Activated CD8-positive, alpha-beta T cell treated with anti-CD3 and anti-CD28 coated beads, Interleukin-2, amount 10 ng/mL, durations not matched to agents 7 days and 5 days (primary cell): ENCODE measurements around the gene SAT1. TPM values are rescaled to one million over a fixed set of nuclear protein-coding genes. Genes with fewer than 3 reads are reported as not detected.

ENCODE experiments used
- ATAC-seq: fragments of 150-1000 bp; cut with Tn5 transposase; one replicate; pipeline ENCODE4 v1.10.0; 2021; ENCODE audit warnings: moderate library complexity
- CTCF ChIA-PET: fragments of 350-600 bp; sonication (Branson Sonifier 250); formaldehyde crosslinking; loops from one replicate; lab custom pipeline; 2021; ENCODE audit warnings: antibody characterized with exemption; lab: Charles Lee
- POLR2A ChIA-PET: fragments of 350-600 bp; sonication (Branson Sonifier 250); formaldehyde crosslinking; loops from one replicate; lab custom pipeline; 2021; ENCODE audit warnings: antibody characterized with exemption; lab: Charles Lee
- DNase-seq: peaks from one replicate; pipeline ENCODE4 v3.0.0-alpha.2; 2020
- H3K27ac Mint-ChIP-seq: one replicate; pipeline ENCODE4 v1.8.0; 2021; ENCODE audit warnings: mild to moderate bottlenecking, mixed read lengths
- H3K27me3 Mint-ChIP-seq: one replicate; pipeline ENCODE4 v1.8.0; 2021; ENCODE audit warnings: low read depth, mixed read lengths
- H3K36me3 Mint-ChIP-seq: one replicate; pipeline ENCODE4 v1.8.0; 2021; ENCODE audit warnings: low read depth, mixed read lengths
- H3K4me1 Mint-ChIP-seq: one replicate; pipeline ENCODE4 v1.8.0; 2021; ENCODE audit warnings: low read depth, mixed read lengths
- H3K4me3 Mint-ChIP-seq: one replicate; pipeline ENCODE4 v1.8.0; 2021; ENCODE audit warnings: mild to moderate bottlenecking, mixed read lengths
- H3K9me3 Mint-ChIP-seq: one replicate; pipeline ENCODE4 v1.8.0; 2022; ENCODE audit warnings: mixed read lengths; ENCODE audit not compliant: insufficient read depth
- total RNA-seq, 2 experiments: library from RNA; stranded (reverse); gene quantifications; one replicate each; pipeline ENCODE4 v1.2.3, GENCODE V29; 2021

The SAT1 gene
- total RNA-seq, 2 experiments from 2014 or later = 83.4 to 87.5 TPM

GRCh38 chrX:23790155-23790497 is 7.2 kb downstream of the SAT1 start:
- Mint-ChIP-seq H3K27me3 (no peaks in the 10 kb centered on the region), H3K9me3 (no peaks in the 10 kb centered on the region), H3K27ac (no peak overlapping the region), H3K4me3 (no peak overlapping the region), H3K36me3 (peaks cover 10% of the 10 kb centered on the region), H3K4me1 (peaks cover 10% of the 10 kb centered on the region)
- ATAC-seq (no peak), DNase-seq (no peak)
- POLR2A ChIA-PET = no interaction called here
- CTCF ChIA-PET = interaction anchor here (2.5 kb wide), 1 partner anchor 112 kb away, joined by 11 read pairs; no protein-coding TSS in a partner anchor

- DNase-seq = no peak
- ATAC-seq = no peak
- Mint-ChIP-seq H3K27me3 (no peaks in the 10 kb centered on the region), H3K9me3 (no peaks in the 10 kb centered on the region), H3K4me1 (peaks cover 2% of the 10 kb centered on the region), H3K4me3 (no peak overlapping the region), H3K36me3 (no peaks in the 10 kb centered on the region), H3K27ac (no peak overlapping the region)
- CTCF ChIA-PET = interaction anchor here (0.6 to 1.1 kb wide), 3 partner anchors 10 to 109 kb away, joined by 3 to 4 read pairs (median 3); partner anchors contain the start of gene SAT1
- POLR2A ChIA-PET = interaction anchor here (1.2 kb wide), 1 partner anchor 10 kb away, joined by 5 read pairs; the partner anchor contains the start of gene SAT1
Measured at GRCh38 chrX:23792861-23793553, 10.0 kb downstream of the SAT1 start.

GRCh38 chrX:23795221-23795620 is 12.2 kb downstream of the SAT1 start:
- no peak overlapping the region for H3K4me3 Mint-ChIP-seq
- H3K27ac Mint-ChIP-seq = no peak overlapping the region
- no peaks in the 10 kb centered on the region for H3K27me3 Mint-ChIP-seq
- ChIA-PET POLR2A (no interaction called here), CTCF (interaction anchor here (1.5 kb wide), 1 partner anchor 107 kb away, joined by 5 read pairs; no protein-coding TSS in a partner anchor)
- no peaks in the 10 kb centered on the region for H3K36me3 Mint-ChIP-seq
- DNase-seq (no peak), ATAC-seq (no peak)
- no peaks in the 10 kb centered on the region for H3K9me3 Mint-ChIP-seq
- no peaks in the 10 kb centered on the region for H3K4me1 Mint-ChIP-seq

GRCh38 chrX:23797371-23798128 is 14.6 kb downstream of the SAT1 start:
- DNase-seq (no peak), ATAC-seq (no peak)
- ChIA-PET POLR2A (interaction anchor here (1.6 kb wide), 1 partner anchor 14 kb away, joined by 5 read pairs; the partner anchor contains the start of gene SAT1), CTCF (interaction anchor here (0.7 kb wide), 1 partner anchor 96 kb away, joined by 3 read pairs; no protein-coding TSS in a partner anchor)
- H3K27ac Mint-ChIP-seq = no peak overlapping the region
- no peaks in the 10 kb centered on the region for H3K9me3 Mint-ChIP-seq
- no peak overlapping the region for H3K4me3 Mint-ChIP-seq
- H3K36me3 Mint-ChIP-seq = no peaks in the 10 kb centered on the region
- H3K4me1 Mint-ChIP-seq = peaks cover 3% of the 10 kb centered on the region
- no peaks in the 10 kb centered on the region for H3K27me3 Mint-ChIP-seq

GRCh38 chrX:23799469-23800065 is 16.6 kb downstream of the SAT1 start:
- Mint-ChIP-seq H3K4me3 (no peak overlapping the region), H3K36me3 (no peaks in the 10 kb centered on the region), H3K9me3 (no peaks in the 10 kb centered on the region), H3K27ac (no peak overlapping the region), H3K4me1 (peaks cover 5% of the 10 kb centered on the region), H3K27me3 (no peaks in the 10 kb centered on the region)
- POLR2A ChIA-PET = interaction anchor here (1.3 kb wide), 1 partner anchor 17 kb away, joined by 4 read pairs; the partner anchor contains the start of gene SAT1
- ATAC-seq = no peak
- no peak for DNase-seq
- CTCF ChIA-PET = interaction anchor here (0.9 to 1.1 kb wide), 3 partner anchors 16 to 102 kb away, joined by 3 to 6 read pairs (median 3); partner anchors contain the start of gene SAT1

GRCh38 chrX:23802431-23802830 is 19.5 kb downstream of the SAT1 start:
- H3K27me3 Mint-ChIP-seq = no peaks in the 10 kb centered on the region
- ATAC-seq (no peak), DNase-seq (no peak)
- H3K27ac Mint-ChIP-seq = no peak overlapping the region
- H3K4me1 Mint-ChIP-seq = peaks cover 5% of the 10 kb centered on the region
- no peaks in the 10 kb centered on the region for H3K9me3 Mint-ChIP-seq
- ChIA-PET CTCF (no interaction called here), POLR2A (interaction anchor here (1.5 kb wide), 1 partner anchor 20 kb away, joined by 6 read pairs; the partner anchor contains the start of gene SAT1)
- no peaks in the 10 kb centered on the region for H3K36me3 Mint-ChIP-seq
- H3K4me3 Mint-ChIP-seq = no peak overlapping the region

- CTCF ChIA-PET = interaction anchor here (1.6 kb wide), 1 partner anchor 98 kb away, joined by 6 read pairs; no protein-coding TSS in a partner anchor
- DNase-seq = no peak
- Mint-ChIP-seq H3K27me3 (no peaks in the 10 kb centered on the region), H3K9me3 (no peaks in the 10 kb centered on the region), H3K36me3 (no peaks in the 10 kb centered on the region), H3K27ac (no peak overlapping the region), H3K4me1 (peaks cover 5% of the 10 kb centered on the region), H3K4me3 (no peak overlapping the region)
- no peak for ATAC-seq
- POLR2A ChIA-PET = no interaction called here
Measured at GRCh38 chrX:23803931-23804381, 21.0 kb downstream of the SAT1 start.

- no peak overlapping the region for H3K27ac Mint-ChIP-seq
- POLR2A ChIA-PET = no interaction called here
Measured at GRCh38 chrX:23804578-23804977, 21.6 kb downstream of the SAT1 start.

GRCh38 chrX:23805389-23805788 is 22.4 kb downstream of the SAT1 start:
- H3K4me1 Mint-ChIP-seq = peaks cover 5% of the 10 kb centered on the region
- no peak overlapping the region for H3K4me3 Mint-ChIP-seq
- no peak for ATAC-seq
- H3K36me3 Mint-ChIP-seq = no peaks in the 10 kb centered on the region
- no peaks in the 10 kb centered on the region for H3K27me3 Mint-ChIP-seq
- no peak for DNase-seq
- no peaks in the 10 kb centered on the region for H3K9me3 Mint-ChIP-seq
- ChIA-PET CTCF (no interaction called here), POLR2A (no interaction called here)
- no peak overlapping the region for H3K27ac Mint-ChIP-seq

More at GRCh38 chrX:23804578-23804977, 21.6 kb downstream of the SAT1 start:
- ATAC-seq (no peak), DNase-seq (no peak)
- CTCF ChIA-PET = interaction anchor here (1.6 kb wide), 1 partner anchor 97 kb away, joined by 6 read pairs; no protein-coding TSS in a partner anchor
- Mint-ChIP-seq H3K36me3 (no peaks in the 10 kb centered on the region), H3K4me3 (no peak overlapping the region), H3K9me3 (no peaks in the 10 kb centered on the region), H3K4me1 (peaks cover 5% of the 10 kb centered on the region), H3K27me3 (no peaks in the 10 kb centered on the region)

- Mint-ChIP-seq H3K27me3 (peaks cover 9% of the 10 kb centered on the region), H3K4me1 (peaks cover 7% of the 10 kb centered on the region), H3K4me3 (no peak overlapping the region), H3K36me3 (no peaks in the 10 kb centered on the region), H3K27ac (no peak overlapping the region), H3K9me3 (no peaks in the 10 kb centered on the region)
- ChIA-PET CTCF (no interaction called here), POLR2A (no interaction called here)
- no peak for DNase-seq
- ATAC-seq = no peak
Measured at GRCh38 chrX:23810279-23810678, 27.3 kb downstream of the SAT1 start.

- no peak overlapping the region for H3K27ac Mint-ChIP-seq
- peaks cover 7% of the 10 kb centered on the region for H3K4me1 Mint-ChIP-seq
- ChIA-PET POLR2A (interaction anchor here (0.8 kb wide), 1 partner anchor 28 kb away, joined by 4 read pairs; the partner anchor contains the start of gene SAT1), CTCF (no interaction called here)
- peaks cover 9% of the 10 kb centered on the region for H3K27me3 Mint-ChIP-seq
- DNase-seq (no peak), ATAC-seq (no peak)
- no peaks in the 10 kb centered on the region for H3K9me3 Mint-ChIP-seq
- no peaks in the 10 kb centered on the region for H3K36me3 Mint-ChIP-seq
- no peak overlapping the region for H3K4me3 Mint-ChIP-seq
Measured at GRCh38 chrX:23811108-23811651, 28.2 kb downstream of the SAT1 start.
